ENCODE results near the gene BST2. TPM values are rescaled to one million over a fixed set of nuclear protein-coding genes. Genes with fewer than 3 reads are reported as not detected.

Gene BST2
- total and polyA plus RNA-seq, 10 of the 15 experiments (the other 5 are each of a cell fraction or from before 2014, with no cell fraction given) = 16.6 to 372 (median 264) TPM

GRCh38 chr19:17409990-17410389, 4.6 kb upstream of the BST2 start:
- Histone ChIP-seq H4K20me1 (ENCODE audit: control insufficient read depth, insufficient read depth) (no peaks in the 10 kb centered on the region; the same call in 1 of the 2 replicates), H3K27ac (ENCODE audit: control insufficient read depth, insufficient read depth) (no peak overlapping the region), H3K27me3 (replicated peaks in 1 of 2; ENCODE audit: control insufficient read depth in 2 of 2, insufficient read depth in 2 of 2, low read length in 1 of 2) (no peaks in the 10 kb centered on the region), H3K79me2 (ENCODE audit: control insufficient read depth, insufficient read depth, low read length) (peaks cover 49% of the 10 kb centered on the region), H2AFZ (ENCODE audit: control insufficient read depth, low read depth, low read length) (no peak overlapping the region), H3K36me3 (ENCODE audit: control insufficient read depth in 2 of 2, insufficient read depth in 2 of 2, low read length in 1 of 2) (peaks cover 0 to 25% of the 10 kb centered on the region in 2 experiments; a peak in 3 of 4 replicates), H3K4me1 (ENCODE audit: control insufficient read depth, insufficient read depth, low read length) (no peaks in the 10 kb centered on the region), H3K4me3 (no peak overlapping the region), H3K9ac (ENCODE audit: control insufficient read depth, insufficient read depth, low read length) (no peak overlapping the region), H3K9me3 (replicated peaks; ENCODE audit: control insufficient read depth, insufficient read depth, low read length) (no peaks in the 10 kb centered on the region), H3K4me2 (ENCODE audit: control insufficient read depth, insufficient read depth) (no peak overlapping the region)
- no peak for ATAC-seq
- no peak for FAIRE-seq
- 98% methylated on average over 9 of the region's 9 CpGs for WGBS (ENCODE audit: insufficient coverage, insufficient replicate concordance, low lambda C conversion rate, missing lambda C conversion rate)
- in situ Hi-C loops (cut with MboI) = no loop called here
- TF ChIP-seq SIX5 (IDR thresholded peaks at IDR 0.05; ENCODE audit: low read depth, low read length, severe bottlenecking) = no peak
- no peak for TF ChIP-seq ZBED1 (IDR thresholded peaks at IDR 0.05; ENCODE audit: borderline replicate concordance)
- no peak for TF ChIP-seq IRF3 (IDR thresholded peaks at IDR 0.05)
- no peak for TF ChIP-seq IKZF2 (IDR thresholded peaks at IDR 0.05)
- no peak for TF ChIP-seq YY1 (IDR thresholded peaks at IDR 0.05; ENCODE audit: low read depth, low read length)
- no peak for TF ChIP-seq ATF7 (IDR thresholded peaks at IDR 0.05; ENCODE audit: low read depth)
- TF ChIP-seq CHD2 (IDR thresholded peaks at IDR 0.05; ENCODE audit: borderline replicate concordance, low read depth, low read length) = no peak
- no peak for TF ChIP-seq TCF3 (IDR thresholded peaks at IDR 0.05; ENCODE audit: borderline replicate concordance, insufficient read depth, low read depth, low read length)
- no peak for TF ChIP-seq DPF2 (IDR thresholded peaks at IDR 0.05)
- TF ChIP-seq IRF5 (IDR thresholded peaks at IDR 0.05; ENCODE audit: borderline replicate concordance) = no peak
- TF ChIP-seq TCF7 (IDR thresholded peaks at IDR 0.05; ENCODE audit: borderline replicate concordance) = no peak
- no peak for TF ChIP-seq MYB (IDR thresholded peaks at IDR 0.05; ENCODE audit: borderline replicate concordance, low read depth, low read length)
- TF ChIP-seq ZNF274 (IDR thresholded peaks at IDR 0.05; ENCODE audit: insufficient read depth, insufficient read length) = no peak
- no peak for TF ChIP-seq POLR2A (IDR thresholded peaks at IDR 0.05; ENCODE audit: low read depth, low read length)
- no peak for TF ChIP-seq NFIC (IDR thresholded peaks at IDR 0.05; ENCODE audit: low read depth, low read length)
- no peak for TF ChIP-seq ZNF217 (IDR thresholded peaks at IDR 0.05)
- TF ChIP-seq ZBTB40 (IDR thresholded peaks at IDR 0.05; ENCODE audit: borderline replicate concordance) = no peak
- TF ChIP-seq RCOR1 (conservative IDR thresholded peaks at IDR 0.05; ENCODE audit: low read depth, low read length) = no peak
- TF ChIP-seq BCL3 (IDR thresholded peaks at IDR 0.05; ENCODE audit: borderline replicate concordance, insufficient read depth, low read depth, low read length, poor library complexity, severe bottlenecking) = no peak
- no peak for DNase-seq (ENCODE audit: low read depth, low spot score)
- ChIA-PET SMC1A (ENCODE audit: uncharacterized antibody, unreplicated experiment) (no interaction called here), POLR2A (interaction anchor here (0.6 to 1.4 kb wide), 2 partner anchors 10 to 749 kb away, joined by 3 to 4 read pairs; partner anchors contain the start of gene MVB12A), RAD21 (ENCODE audit: unreplicated experiment) (interaction anchor here (0.7 kb wide), 1 partner anchor 57 kb away, joined by 3 read pairs; no protein-coding TSS in a partner anchor), CTCF (interaction anchor here (1.1 to 3.3 kb wide), 2 partner anchors 9 to 55 kb away, joined by 4 to 12 read pairs; partner anchors contain the start of gene MVB12A)
- intact Hi-C loops (cut with micrococcal nuclease; ENCODE audit: unreplicated experiment) = no loop called here
- BruUV-seq (replicated peaks) = no TSS peak
